Thoracic aorta endothelial cell (primary cell): Measurements from ENCODE around the gene ZNF544. TPM values are rescaled to one million over a fixed set of nuclear protein-coding genes. Genes with fewer than 3 reads are reported as not detected.

Experiments used
- total RNA-seq: library from RNA; depleted of rRNA; stranded (reverse); fragments of >200 nt; gene quantifications from 2 replicates; pipeline ENCODE4 v1.2.3, GENCODE V29; 2012

ZNF544 gene
- total RNA-seq: 54.0 and 61.5 TPM in 2 replicates

DNA sequence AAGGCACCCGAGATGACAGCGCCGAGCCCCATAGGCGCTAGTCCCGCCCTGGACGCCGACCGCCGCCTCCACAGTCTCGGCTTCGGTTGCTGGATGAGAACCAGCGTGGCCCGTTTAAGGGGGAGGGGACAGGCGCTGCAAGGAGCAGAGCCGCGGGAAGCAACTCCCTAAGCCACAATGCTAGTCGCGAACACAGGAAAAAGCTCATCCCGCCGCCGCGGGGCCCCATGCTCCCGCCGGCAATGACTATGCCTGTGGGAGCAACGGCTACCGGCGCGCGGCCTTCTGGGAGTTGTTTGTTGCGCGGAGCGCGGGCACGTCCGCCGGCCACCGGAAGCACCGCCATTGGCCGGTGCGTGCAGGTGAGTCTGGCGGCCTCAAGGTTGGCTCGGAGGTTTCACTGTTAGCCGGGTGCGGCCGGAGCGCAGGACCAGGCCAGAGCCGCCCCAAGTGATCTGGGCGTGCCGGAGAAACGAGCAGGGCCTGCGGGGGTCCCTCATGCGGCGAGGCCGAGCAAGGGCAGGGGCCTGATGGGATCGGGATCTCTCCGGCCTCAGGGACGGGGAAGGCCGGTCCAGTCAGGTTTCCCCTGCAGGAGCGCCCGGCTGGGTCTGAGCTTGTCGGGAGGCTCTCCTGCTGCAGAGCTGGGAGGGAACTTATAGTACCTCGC lies at the start of gene ZNF544:
Gene ZNF544, plus strand, starts transcription at position 330 of the 670 bp plus-strand sequence. CDS start 15,110 bp downstream, outside the sequence.

DNA sequence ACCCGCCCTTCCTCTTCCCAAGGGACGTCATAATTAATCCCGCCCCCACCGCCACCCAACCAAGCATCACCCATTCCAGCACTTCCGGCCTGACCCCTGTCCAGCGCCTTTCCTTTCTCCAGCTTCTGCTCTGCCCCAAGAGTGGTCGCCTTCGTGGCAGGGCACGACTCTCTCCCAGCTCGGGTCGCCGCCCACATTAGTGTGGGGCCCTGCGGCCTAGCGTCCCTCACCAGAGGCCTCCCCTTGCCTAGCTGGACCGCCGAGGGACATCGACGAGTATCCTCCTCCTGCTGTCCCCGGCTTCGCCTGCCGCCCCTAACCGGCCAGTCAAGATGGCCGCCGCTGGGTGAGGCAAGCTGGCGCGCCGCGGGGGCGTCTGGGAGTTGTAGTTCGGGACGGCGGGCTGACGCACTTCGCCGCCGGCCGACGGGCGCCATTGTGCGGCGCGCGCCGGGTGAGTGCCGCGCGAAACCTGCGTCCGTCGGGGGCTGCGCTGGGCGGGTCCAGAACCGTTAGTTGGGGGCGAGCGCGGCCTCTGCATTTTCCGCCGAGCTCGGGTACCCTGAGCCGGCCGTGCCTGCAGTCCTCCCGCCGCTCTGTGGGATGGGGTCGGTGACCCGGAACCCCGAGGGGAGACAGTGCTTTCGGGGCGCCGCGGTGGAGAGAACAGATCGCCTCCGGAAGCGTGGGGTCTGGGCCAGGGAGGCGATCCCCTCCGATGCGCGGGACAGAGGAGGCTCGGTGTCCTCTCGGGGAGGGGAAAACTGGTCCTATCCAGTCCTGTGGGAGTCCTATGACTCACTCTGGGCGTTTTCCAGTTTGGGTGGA lies 45.5 kb upstream of the ZNF544 start, which contains the start of gene ZNF274:
Gene ZNF274, plus strand, starts transcription at position 73 of the 828 bp plus-strand sequence. CDS start 905 bp downstream, outside the sequence.

GRCh38 chr19:58278541-58279041 lies 49.9 kb downstream of the ZNF544 start, which contains the start of gene ZNF8:
Gene ZNF8 (plus strand): TSS chr19:58278955. CDS start chr19:58279082, 127 bp downstream.

DNA sequence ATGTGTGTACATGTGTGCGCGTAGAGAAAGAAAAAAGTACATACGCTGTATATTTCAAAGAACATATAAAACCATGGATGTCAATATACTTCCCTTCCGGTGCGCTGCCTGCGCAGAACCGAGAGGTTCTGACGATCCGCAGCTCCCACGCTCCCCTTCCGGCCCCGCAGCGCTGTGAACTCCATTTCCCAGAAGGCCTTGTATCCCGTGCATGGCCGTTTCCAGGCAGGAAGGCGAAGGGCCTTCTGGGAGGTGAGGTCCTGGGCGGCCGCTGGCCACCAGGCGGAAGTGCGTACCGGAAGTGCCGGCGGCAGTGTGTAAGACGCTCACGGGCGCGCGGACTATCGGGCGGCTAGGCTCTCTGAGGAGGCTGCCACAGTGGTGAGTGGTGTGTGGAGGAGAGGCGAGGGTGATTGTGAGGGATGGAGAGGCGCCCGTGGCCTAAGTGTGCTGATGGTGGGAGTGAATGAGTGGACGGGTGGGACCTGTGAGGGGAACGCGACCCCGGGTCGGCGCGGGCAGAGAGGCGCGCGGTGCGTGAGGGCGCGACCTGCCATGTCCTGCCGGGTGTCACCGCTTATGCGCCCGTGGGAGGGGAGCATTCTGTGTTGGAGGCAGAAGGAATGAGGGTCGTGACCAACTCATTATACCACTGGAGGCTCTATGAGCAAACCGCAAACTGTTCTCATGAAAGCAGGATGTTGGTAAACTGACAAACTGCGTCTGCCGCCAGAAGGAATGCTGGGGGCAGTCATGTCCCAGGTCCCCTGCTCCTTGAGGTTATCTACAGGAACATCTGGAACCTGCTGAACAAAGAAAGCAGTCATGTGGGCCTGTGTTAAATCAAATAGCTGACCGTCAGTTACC lies 76.6 kb downstream of the ZNF544 start, which contains the start of gene ERVK3-1:
Gene ERVK3-1, plus strand, starts transcription at position 313 of the 867 bp plus-strand sequence. CDS start 6,792 bp downstream, outside the sequence.

Other genes with a start within 250 kb of the ZNF544 start
- gene ZNF606, start 226.1 kb upstream of the ZNF544 start, total RNA-seq: 11.7 and 14.8 TPM in 2 replicates
- not detected in 2 replicates for gene ZSCAN1, start 194.9 kb upstream of the ZNF544 start, total RNA-seq
- 0.14 and 0.80 TPM in 2 replicates for gene ZNF135, start 169.6 kb upstream of the ZNF544 start, total RNA-seq
- gene ZSCAN18, start 130.7 kb upstream of the ZNF544 start, total RNA-seq: 13.9 and 17.6 TPM in 2 replicates
- gene ZNF329, start 78.1 kb upstream of the ZNF544 start, total RNA-seq: 8.8 and 9.5 TPM in 2 replicates
- 19.2 and 23.0 TPM in 2 replicates for gene ZNF274, start 45.9 kb upstream of the ZNF544 start, total RNA-seq
- 6.9 and 8.0 TPM in 2 replicates for gene ZNF8, start 50.0 kb downstream of the ZNF544 start, total RNA-seq
- gene ERVK3-1, start 76.5 kb downstream of the ZNF544 start, total RNA-seq: 27.4 and 28.0 TPM in 2 replicates
- 2.9 and 3.2 TPM in 2 replicates for gene ZSCAN22, start 98.1 kb downstream of the ZNF544 start, total RNA-seq
- gene A1BG, start 124.6 kb downstream of the ZNF544 start, total RNA-seq: 1.0 and 3.6 TPM in 2 replicates
- gene ZNF497, start 133.8 kb downstream of the ZNF544 start, total RNA-seq: 0.36 and 0.40 TPM in 2 replicates
- 0.57 and 1.2 TPM in 2 replicates for gene ZNF837, start 152.1 kb downstream of the ZNF544 start, total RNA-seq
- 1,068 and 1,110 TPM in 2 replicates for gene RPS5, start 158.4 kb downstream of the ZNF544 start, total RNA-seq
- 0.14 and 0.27 TPM in 2 replicates for gene RNF225, start 166.7 kb downstream of the ZNF544 start, total RNA-seq
- 10.0 and 14.0 TPM in 2 replicates for gene ZNF584, start 179.7 kb downstream of the ZNF544 start, total RNA-seq
- gene ZNF132, start 211.2 kb downstream of the ZNF544 start, total RNA-seq: 5.5 and 6.7 TPM in 2 replicates
- 6.8 and 8.8 TPM in 2 replicates for gene ZNF324B, start 222.7 kb downstream of the ZNF544 start, total RNA-seq
- 11.2 and 12.8 TPM in 2 replicates for gene ZNF324, start 238.2 kb downstream of the ZNF544 start, total RNA-seq
- 5.3 and 5.7 TPM in 2 replicates for gene ZNF446, start 247.4 kb downstream of the ZNF544 start, total RNA-seq